GM23338 (cell line): ENCODE measurements around the gene KLF4.

ENCODE experiments used
- CREB1 ChIP-seq: fragments of 250-450 bp; sonication (Bioruptor Pico); IDR thresholded peaks from 2 replicates; pipeline ENCODE4 v1.5.0; 2020; ENCODE audit warnings: low read depth, mild to moderate bottlenecking, moderate library complexity
- ETS1 ChIP-seq: IDR thresholded peaks from 2 replicates; pipeline ENCODE4 v1.6.1; 2016; ENCODE audit warnings: antibody characterized with exemption
- EZH2 ChIP-seq: fragments of 200-600 bp; sonication (generic); IDR thresholded peaks from one replicate; pipeline ENCODE4 v1.8.0; 2017; ENCODE audit warnings: antibody characterized with exemption, mild to moderate bottlenecking, low read depth; ENCODE audit not compliant: unreplicated experiment
- EZH2phosphoT487 ChIP-seq: fragments of 200-600 bp; sonication (generic); IDR thresholded peaks from one replicate; pipeline ENCODE4 v1.8.1; 2018; ENCODE audit warnings: antibody characterized with exemption; ENCODE audit not compliant: unreplicated experiment
- JUNB ChIP-seq: IDR thresholded peaks from one replicate; pipeline ENCODE4 v1.6.1; 2016; ENCODE audit warnings: antibody characterized with exemption; ENCODE audit not compliant: unreplicated experiment
- NANOG ChIP-seq: IDR thresholded peaks from 2 replicates; pipeline ENCODE4 v1.6.1; 2016; ENCODE audit warnings: antibody characterized with exemption, borderline replicate concordance
- POLR2AphosphoS5 ChIP-seq: IDR thresholded peaks from 2 replicates; pipeline ENCODE4 v1.6.1; 2016; ENCODE audit warnings: antibody characterized with exemption, low read depth
- STAT1 ChIP-seq: IDR thresholded peaks from one replicate; pipeline ENCODE4 v1.6.1; 2016; ENCODE audit warnings: antibody characterized with exemption; ENCODE audit not compliant: unreplicated experiment
- ZNF114 ChIP-seq: fragments of 250-450 bp; sonication (Bioruptor Pico); IDR thresholded peaks from 2 replicates; pipeline ENCODE4 v1.5.0; 2020; ENCODE audit warnings: mild to moderate bottlenecking, moderate library complexity
- ZNF331 ChIP-seq: fragments of 250-450 bp; sonication (Bioruptor Pico); IDR thresholded peaks from 2 replicates; pipeline ENCODE4 v1.5.0; 2020; ENCODE audit warnings: low read depth, mild to moderate bottlenecking, moderate library complexity
- TF ChIP-seq, protein P1 (sequence below), 2 experiments: fragments of 200-600 bp in 1 of 2; sonication (generic) in 1 of 2; conservative IDR thresholded peaks; 2 replicates each; pipeline versions ENCODE4 v1.5.1 to v1.6.1; 2016 to 2017; ENCODE audit warnings: antibody characterized with exemption in 2 of 2, low read depth in 2 of 2, mild to moderate bottlenecking in 2 of 2, moderate library complexity in 1 of 2
- TF ChIP-seq, protein P2 (sequence below): IDR thresholded peaks from one replicate; pipeline ENCODE4 v1.6.1; 2018; ENCODE audit warnings: antibody characterized with exemption; ENCODE audit not compliant: unreplicated experiment
- TF ChIP-seq, protein P3 (sequence below): fragments of 250-450 bp; sonication (Bioruptor Pico); IDR thresholded peaks from 2 replicates; pipeline ENCODE4 v1.5.0; 2020; ENCODE audit warnings: mild to moderate bottlenecking, moderate library complexity

- TF ChIP-seq, protein P1, sequence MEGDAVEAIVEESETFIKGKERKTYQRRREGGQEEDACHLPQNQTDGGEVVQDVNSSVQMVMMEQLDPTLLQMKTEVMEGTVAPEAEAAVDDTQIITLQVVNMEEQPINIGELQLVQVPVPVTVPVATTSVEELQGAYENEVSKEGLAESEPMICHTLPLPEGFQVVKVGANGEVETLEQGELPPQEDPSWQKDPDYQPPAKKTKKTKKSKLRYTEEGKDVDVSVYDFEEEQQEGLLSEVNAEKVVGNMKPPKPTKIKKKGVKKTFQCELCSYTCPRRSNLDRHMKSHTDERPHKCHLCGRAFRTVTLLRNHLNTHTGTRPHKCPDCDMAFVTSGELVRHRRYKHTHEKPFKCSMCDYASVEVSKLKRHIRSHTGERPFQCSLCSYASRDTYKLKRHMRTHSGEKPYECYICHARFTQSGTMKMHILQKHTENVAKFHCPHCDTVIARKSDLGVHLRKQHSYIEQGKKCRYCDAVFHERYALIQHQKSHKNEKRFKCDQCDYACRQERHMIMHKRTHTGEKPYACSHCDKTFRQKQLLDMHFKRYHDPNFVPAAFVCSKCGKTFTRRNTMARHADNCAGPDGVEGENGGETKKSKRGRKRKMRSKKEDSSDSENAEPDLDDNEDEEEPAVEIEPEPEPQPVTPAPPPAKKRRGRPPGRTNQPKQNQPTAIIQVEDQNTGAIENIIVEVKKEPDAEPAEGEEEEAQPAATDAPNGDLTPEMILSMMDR (conservative IDR thresholded peaks at IDR 0.05; ENCODE audit: low read depth in 2 of 2) = no peak
- TF ChIP-seq JUNB (no peak), EZH2 (no peak), ZNF114 (no peak), EZH2phosphoT487 (no peak), POLR2AphosphoS5 (no peak), CREB1 (CRISPR knock-in tag) (no peak), ZNF331 (CRISPR knock-in tag) (no peak), NANOG (no peak), STAT1 (no peak), ETS1 (no peak)
- TF ChIP-seq, protein P2, sequence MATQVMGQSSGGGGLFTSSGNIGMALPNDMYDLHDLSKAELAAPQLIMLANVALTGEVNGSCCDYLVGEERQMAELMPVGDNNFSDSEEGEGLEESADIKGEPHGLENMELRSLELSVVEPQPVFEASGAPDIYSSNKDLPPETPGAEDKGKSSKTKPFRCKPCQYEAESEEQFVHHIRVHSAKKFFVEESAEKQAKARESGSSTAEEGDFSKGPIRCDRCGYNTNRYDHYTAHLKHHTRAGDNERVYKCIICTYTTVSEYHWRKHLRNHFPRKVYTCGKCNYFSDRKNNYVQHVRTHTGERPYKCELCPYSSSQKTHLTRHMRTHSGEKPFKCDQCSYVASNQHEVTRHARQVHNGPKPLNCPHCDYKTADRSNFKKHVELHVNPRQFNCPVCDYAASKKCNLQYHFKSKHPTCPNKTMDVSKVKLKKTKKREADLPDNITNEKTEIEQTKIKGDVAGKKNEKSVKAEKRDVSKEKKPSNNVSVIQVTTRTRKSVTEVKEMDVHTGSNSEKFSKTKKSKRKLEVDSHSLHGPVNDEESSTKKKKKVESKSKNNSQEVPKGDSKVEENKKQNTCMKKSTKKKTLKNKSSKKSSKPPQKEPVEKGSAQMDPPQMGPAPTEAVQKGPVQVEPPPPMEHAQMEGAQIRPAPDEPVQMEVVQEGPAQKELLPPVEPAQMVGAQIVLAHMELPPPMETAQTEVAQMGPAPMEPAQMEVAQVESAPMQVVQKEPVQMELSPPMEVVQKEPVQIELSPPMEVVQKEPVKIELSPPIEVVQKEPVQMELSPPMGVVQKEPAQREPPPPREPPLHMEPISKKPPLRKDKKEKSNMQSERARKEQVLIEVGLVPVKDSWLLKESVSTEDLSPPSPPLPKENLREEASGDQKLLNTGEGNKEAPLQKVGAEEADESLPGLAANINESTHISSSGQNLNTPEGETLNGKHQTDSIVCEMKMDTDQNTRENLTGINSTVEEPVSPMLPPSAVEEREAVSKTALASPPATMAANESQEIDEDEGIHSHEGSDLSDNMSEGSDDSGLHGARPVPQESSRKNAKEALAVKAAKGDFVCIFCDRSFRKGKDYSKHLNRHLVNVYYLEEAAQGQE = no peak
- TF ChIP-seq, protein P3, sequence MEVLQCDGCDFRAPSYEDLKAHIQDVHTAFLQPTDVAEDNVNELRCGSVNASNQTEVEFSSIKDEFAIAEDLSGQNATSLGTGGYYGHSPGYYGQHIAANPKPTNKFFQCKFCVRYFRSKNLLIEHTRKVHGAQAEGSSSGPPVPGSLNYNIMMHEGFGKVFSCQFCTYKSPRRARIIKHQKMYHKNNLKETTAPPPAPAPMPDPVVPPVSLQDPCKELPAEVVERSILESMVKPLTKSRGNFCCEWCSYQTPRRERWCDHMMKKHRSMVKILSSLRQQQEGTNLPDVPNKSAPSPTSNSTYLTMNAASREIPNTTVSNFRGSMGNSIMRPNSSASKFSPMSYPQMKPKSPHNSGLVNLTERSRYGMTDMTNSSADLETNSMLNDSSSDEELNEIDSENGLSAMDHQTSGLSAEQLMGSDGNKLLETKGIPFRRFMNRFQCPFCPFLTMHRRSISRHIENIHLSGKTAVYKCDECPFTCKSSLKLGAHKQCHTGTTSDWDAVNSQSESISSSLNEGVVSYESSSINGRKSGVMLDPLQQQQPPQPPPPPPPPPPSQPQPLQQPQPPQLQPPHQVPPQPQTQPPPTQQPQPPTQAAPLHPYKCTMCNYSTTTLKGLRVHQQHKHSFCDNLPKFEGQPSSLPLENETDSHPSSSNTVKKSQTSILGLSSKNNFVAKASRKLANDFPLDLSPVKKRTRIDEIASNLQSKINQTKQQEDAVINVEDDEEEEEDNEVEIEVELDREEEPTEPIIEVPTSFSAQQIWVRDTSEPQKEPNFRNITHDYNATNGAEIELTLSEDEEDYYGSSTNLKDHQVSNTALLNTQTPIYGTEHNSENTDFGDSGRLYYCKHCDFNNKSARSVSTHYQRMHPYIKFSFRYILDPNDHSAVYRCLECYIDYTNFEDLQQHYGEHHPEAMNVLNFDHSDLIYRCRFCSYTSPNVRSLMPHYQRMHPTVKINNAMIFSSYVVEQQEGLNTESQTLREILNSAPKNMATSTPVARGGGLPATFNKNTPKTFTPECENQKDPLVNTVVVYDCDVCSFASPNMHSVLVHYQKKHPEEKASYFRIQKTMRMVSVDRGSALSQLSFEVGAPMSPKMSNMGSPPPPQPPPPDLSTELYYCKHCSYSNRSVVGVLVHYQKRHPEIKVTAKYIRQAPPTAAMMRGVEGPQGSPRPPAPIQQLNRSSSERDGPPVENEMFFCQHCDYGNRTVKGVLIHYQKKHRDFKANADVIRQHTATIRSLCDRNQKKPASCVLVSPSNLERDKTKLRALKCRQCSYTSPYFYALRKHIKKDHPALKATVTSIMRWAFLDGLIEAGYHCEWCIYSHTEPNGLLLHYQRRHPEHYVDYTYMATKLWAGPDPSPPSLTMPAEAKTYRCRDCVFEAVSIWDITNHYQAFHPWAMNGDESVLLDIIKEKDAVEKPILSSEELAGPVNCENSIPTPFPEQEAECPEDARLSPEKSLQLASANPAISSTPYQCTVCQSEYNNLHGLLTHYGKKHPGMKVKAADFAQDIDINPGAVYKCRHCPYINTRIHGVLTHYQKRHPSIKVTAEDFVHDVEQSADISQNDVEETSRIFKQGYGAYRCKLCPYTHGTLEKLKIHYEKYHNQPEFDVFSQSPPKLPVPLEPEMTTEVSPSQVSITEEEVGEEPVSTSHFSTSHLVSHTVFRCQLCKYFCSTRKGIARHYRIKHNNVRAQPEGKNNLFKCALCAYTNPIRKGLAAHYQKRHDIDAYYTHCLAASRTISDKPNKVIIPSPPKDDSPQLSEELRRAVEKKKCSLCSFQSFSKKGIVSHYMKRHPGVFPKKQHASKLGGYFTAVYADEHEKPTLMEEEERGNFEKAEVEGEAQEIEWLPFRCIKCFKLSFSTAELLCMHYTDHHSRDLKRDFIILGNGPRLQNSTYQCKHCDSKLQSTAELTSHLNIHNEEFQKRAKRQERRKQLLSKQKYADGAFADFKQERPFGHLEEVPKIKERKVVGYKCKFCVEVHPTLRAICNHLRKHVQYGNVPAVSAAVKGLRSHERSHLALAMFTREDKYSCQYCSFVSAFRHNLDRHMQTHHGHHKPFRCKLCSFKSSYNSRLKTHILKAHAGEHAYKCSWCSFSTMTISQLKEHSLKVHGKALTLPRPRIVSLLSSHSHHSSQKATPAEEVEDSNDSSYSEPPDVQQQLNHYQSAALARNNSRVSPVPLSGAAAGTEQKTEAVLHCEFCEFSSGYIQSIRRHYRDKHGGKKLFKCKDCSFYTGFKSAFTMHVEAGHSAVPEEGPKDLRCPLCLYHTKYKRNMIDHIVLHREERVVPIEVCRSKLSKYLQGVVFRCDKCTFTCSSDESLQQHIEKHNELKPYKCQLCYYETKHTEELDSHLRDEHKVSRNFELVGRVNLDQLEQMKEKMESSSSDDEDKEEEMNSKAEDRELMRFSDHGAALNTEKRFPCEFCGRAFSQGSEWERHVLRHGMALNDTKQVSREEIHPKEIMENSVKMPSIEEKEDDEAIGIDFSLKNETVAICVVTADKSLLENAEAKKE = no peak
Measured at GRCh38 chr9:107464516-107464915, 25.1 kb downstream of the KLF4 start.
